ENCODE measurements around the gene SHISA8. TPM values are rescaled to one million over a fixed set of nuclear protein-coding genes. Genes with fewer than 3 reads are reported as not detected.
A peak's percentile ranks its signal among the peaks of the same experiment; 100 is the strongest.

SHISA8 gene
- total and polyA plus RNA-seq, 4 donors = not detected

DNA sequence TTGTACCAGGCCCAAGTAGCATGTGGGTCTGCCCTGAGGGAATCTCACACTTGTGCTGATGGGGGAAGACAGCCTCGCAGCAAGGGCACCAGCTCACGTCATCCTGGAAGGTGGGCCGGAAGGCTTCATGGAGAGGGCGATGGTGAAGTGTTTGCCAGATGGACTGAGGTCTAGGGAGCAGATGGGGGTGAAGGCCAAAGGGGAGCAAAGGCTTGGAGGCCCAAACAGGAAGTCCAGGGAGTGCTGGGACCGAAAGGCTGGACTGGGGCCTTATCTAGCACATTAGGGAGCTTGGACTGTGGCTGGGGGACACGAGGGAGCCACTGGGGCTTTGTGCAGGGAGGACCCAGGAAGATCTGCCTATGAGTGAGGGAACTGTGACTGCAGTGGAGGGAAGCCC is 12.9 kb upstream of the SHISA8 start:
- no peak overlapping the region for H3K27ac ChIP-seq (ENCODE audit: low read depth in 1 of 2, low read length in 2 of 2)
- H3K4me3 ChIP-seq (ENCODE audit: low read length in 2 of 2) = no peak overlapping the region
- intact Hi-C loops (cut with DNase I) = no loop called here
- WGBS, 2 donors = 82 to 89% methylated on average over 6 of the region's 6 CpGs
- H3K36me3 ChIP-seq (ENCODE audit: control insufficient read depth in 1 of 2, insufficient read depth in 2 of 2, low read length in 1 of 2) = no peaks in the 10 kb centered on the region
- H3K27me3 ChIP-seq (ENCODE audit: control insufficient read depth in 1 of 2, insufficient read depth in 2 of 2, low read length in 1 of 2) = no peaks in the 10 kb centered on the region
- ATAC-seq (ENCODE audit: low FRiP score) (no peak), DNase-seq (no peak)
- no peaks in the 10 kb centered on the region for H3K9me3 ChIP-seq (ENCODE audit: control insufficient read depth, low read length)
- H3K4me1 ChIP-seq (ENCODE audit: control insufficient read depth in 1 of 2, insufficient read depth in 2 of 2, low read length in 2 of 2) = no peaks in the 10 kb centered on the region

DNA sequence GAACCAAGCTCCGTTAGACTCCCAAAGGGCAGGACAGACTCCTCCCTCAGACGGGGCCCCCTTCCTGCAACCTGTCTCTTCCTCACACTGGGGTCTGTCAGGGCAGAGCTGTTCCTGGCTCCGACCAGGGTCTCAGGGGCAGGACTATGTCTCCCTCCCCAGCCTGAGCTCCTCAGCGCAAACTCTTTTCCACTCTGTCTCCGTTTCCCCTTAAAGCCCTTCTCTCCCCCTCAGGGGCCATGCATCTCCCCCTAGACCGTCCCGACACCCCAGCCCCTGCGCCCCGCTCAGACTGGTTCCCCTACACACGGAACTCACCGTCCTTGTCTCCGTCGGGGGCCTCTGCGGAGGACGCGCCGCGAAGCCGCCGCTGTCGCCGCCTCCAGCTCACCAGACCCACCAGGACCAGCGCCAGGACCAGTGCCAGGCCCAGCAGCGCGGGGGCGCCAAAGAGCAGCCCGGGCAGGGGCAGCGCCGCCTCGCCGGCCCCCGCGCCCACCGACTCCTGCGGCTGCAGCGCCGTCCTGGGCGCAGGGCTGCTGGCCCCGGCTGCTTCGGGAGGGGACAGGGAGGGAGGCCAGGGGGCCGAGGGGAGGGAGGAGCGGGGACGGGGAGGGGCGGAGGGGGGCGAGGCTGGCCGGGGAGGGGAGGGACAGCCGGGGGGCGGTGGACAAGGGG is 11.0 kb upstream of the SHISA8 start:
- Histone ChIP-seq H3K36me3 (ENCODE audit: control insufficient read depth in 1 of 2, insufficient read depth in 2 of 2, low read length in 1 of 2) (no peaks in the 10 kb centered on the region), H3K4me1 (ENCODE audit: control insufficient read depth in 1 of 2, insufficient read depth in 2 of 2, low read length in 2 of 2) (no peaks in the 10 kb centered on the region), H3K4me3 (ENCODE audit: low read length in 2 of 2) (no peak overlapping the region), H3K27ac (ENCODE audit: low read depth in 1 of 2, low read length in 2 of 2) (no peak overlapping the region), H3K9me3 (ENCODE audit: control insufficient read depth, low read length) (no peaks in the 10 kb centered on the region), H3K27me3 (ENCODE audit: control insufficient read depth in 1 of 2, insufficient read depth in 2 of 2, low read length in 1 of 2) (no peaks in the 10 kb centered on the region)
- peak; percentile 58 to 84 for DNase-seq
- no peak for ATAC-seq (ENCODE audit: low FRiP score)
- 8% methylated on average over 41 to 48 of the region's 48 CpGs for WGBS, 2 donors
- intact Hi-C loops (cut with DNase I) = no loop called here

DNA sequence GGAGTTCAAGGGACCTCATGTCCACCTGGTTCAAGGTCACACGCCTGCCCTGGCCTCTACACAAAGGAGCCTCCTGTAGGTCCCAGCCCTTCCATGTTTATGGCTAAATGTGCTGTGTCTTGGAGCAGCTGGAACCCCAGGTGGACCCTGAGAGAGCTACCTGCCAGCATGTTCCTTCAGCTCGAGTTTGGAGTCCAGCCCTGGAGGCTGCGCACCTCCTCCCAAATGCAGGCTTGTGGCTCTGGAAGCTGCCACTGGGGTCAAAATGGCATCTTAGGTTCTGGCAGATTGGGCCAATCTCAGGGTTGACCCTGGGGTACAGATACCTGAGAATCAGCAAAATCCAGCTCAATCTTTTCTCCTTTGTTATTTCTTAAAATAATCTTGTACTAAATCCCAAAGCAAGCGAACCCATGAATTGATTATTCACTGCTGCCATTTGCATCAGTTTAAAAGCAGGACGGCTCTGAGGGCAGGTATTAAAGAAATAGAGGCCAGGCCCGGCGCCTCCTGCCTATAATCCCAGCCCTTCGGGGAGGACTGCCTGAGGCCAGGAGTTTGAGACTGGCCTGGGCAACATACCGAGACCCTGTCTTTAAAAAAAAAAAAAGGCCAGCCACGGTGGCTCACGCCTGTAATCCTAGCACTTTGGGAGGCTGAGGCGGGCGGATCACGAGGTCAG is 8.9 kb upstream of the SHISA8 start:
- ATAC-seq (ENCODE audit: low FRiP score) (no peak), DNase-seq (no peak)
- Histone ChIP-seq H3K27me3 (ENCODE audit: control insufficient read depth in 1 of 2, insufficient read depth in 2 of 2, low read length in 1 of 2) (no peaks in the 10 kb centered on the region), H3K4me1 (ENCODE audit: control insufficient read depth in 1 of 2, insufficient read depth in 2 of 2, low read length in 2 of 2) (no peaks in the 10 kb centered on the region), H3K36me3 (ENCODE audit: control insufficient read depth in 1 of 2, insufficient read depth in 2 of 2, low read length in 1 of 2) (no peaks in the 10 kb centered on the region), H3K4me3 (ENCODE audit: low read length in 2 of 2) (no peak overlapping the region), H3K9me3 (ENCODE audit: control insufficient read depth, low read length) (no peaks in the 10 kb centered on the region), H3K27ac (ENCODE audit: low read depth in 1 of 2, low read length in 2 of 2) (no peak overlapping the region)
- 93 to 97% methylated on average over 14 of the region's 14 CpGs for WGBS, 2 donors
- intact Hi-C loops (cut with DNase I) = no loop called here

- no peaks in the 10 kb centered on the region for H3K4me1 ChIP-seq (ENCODE audit: control insufficient read depth in 1 of 2, insufficient read depth in 2 of 2, low read length in 2 of 2)
- no peak for ATAC-seq (ENCODE audit: low FRiP score)
- 96 to 97% methylated on average over 4 of the region's 4 CpGs for WGBS, 2 donors
- DNase-seq = no peak
- no peak overlapping the region for H3K27ac ChIP-seq (ENCODE audit: low read depth in 1 of 2, low read length in 2 of 2)
- intact Hi-C loops (cut with DNase I) = no loop called here
- H3K4me3 ChIP-seq (ENCODE audit: low read length in 2 of 2) = no peak overlapping the region
- H3K27me3 ChIP-seq (ENCODE audit: control insufficient read depth in 1 of 2, insufficient read depth in 2 of 2, low read length in 1 of 2) = no peaks in the 10 kb centered on the region
- no peaks in the 10 kb centered on the region for H3K36me3 ChIP-seq (ENCODE audit: control insufficient read depth in 1 of 2, insufficient read depth in 2 of 2, low read length in 1 of 2)
- H3K9me3 ChIP-seq (ENCODE audit: control insufficient read depth, low read length) = no peaks in the 10 kb centered on the region
These were observed 8.2 kb upstream of the SHISA8 start for GRCh38 chr22:41922940-41923594.

DNA sequence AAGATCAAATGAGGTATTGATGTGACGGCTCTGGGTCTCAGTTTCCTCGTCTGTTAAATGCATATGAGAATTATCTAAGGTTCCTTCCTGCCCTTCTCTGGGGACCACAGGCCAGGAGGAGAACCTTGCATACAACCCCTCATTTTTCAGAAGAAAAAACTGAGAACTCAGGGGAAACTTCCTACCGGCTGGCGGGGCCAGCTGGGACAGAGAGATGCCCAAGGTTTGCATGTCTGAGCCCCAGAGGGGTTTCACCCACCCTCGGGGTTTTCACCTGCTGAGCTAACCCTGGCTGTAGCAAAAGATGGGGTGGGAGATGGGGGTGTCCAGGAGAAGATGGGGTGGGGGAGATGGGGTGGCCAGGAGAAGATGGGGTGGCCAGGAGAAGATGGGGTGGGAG is 7.5 kb upstream of the SHISA8 start:
- H3K9me3 ChIP-seq (ENCODE audit: control insufficient read depth, low read length) = no peaks in the 10 kb centered on the region
- H3K27me3 ChIP-seq (ENCODE audit: control insufficient read depth in 1 of 2, insufficient read depth in 2 of 2, low read length in 1 of 2) = no peaks in the 10 kb centered on the region
- ATAC-seq (ENCODE audit: low FRiP score) (no peak), DNase-seq (no peak)
- WGBS, 2 donors = 92 to 94% methylated on average over 5 of the region's 5 CpGs
- no peak overlapping the region for H3K4me3 ChIP-seq (ENCODE audit: low read length in 2 of 2)
- H3K27ac ChIP-seq (ENCODE audit: low read depth in 1 of 2, low read length in 2 of 2) = no peak overlapping the region
- intact Hi-C loops (cut with DNase I) = no loop called here
- H3K4me1 ChIP-seq (ENCODE audit: control insufficient read depth in 1 of 2, insufficient read depth in 2 of 2, low read length in 2 of 2) = no peaks in the 10 kb centered on the region
- no peaks in the 10 kb centered on the region for H3K36me3 ChIP-seq (ENCODE audit: control insufficient read depth in 1 of 2, insufficient read depth in 2 of 2, low read length in 1 of 2)

- H3K4me3 ChIP-seq (ENCODE audit: low read length in 2 of 2) = no peak overlapping the region
- H3K4me1 ChIP-seq (ENCODE audit: control insufficient read depth in 1 of 2, insufficient read depth in 2 of 2, low read length in 2 of 2) = no peaks in the 10 kb centered on the region
- ATAC-seq (ENCODE audit: low FRiP score) (no peak), DNase-seq (no peak)
- no peaks in the 10 kb centered on the region for H3K36me3 ChIP-seq (ENCODE audit: control insufficient read depth in 1 of 2, insufficient read depth in 2 of 2, low read length in 1 of 2)
- 48 to 61% methylated on average over 21 of the region's 21 CpGs for WGBS, 2 donors
- H3K27me3 ChIP-seq (ENCODE audit: control insufficient read depth in 1 of 2, insufficient read depth in 2 of 2, low read length in 1 of 2) = peaks cover 0 to 1% of the 10 kb centered on the region in 2 donors
- no peaks in the 10 kb centered on the region for H3K9me3 ChIP-seq (ENCODE audit: control insufficient read depth, low read length)
- intact Hi-C loops (cut with DNase I) = no loop called here
- H3K27ac ChIP-seq (ENCODE audit: low read depth in 1 of 2, low read length in 2 of 2) = no peak overlapping the region
These were observed 5.5 kb upstream of the SHISA8 start for GRCh38 chr22:41920271-41920976.

DNA sequence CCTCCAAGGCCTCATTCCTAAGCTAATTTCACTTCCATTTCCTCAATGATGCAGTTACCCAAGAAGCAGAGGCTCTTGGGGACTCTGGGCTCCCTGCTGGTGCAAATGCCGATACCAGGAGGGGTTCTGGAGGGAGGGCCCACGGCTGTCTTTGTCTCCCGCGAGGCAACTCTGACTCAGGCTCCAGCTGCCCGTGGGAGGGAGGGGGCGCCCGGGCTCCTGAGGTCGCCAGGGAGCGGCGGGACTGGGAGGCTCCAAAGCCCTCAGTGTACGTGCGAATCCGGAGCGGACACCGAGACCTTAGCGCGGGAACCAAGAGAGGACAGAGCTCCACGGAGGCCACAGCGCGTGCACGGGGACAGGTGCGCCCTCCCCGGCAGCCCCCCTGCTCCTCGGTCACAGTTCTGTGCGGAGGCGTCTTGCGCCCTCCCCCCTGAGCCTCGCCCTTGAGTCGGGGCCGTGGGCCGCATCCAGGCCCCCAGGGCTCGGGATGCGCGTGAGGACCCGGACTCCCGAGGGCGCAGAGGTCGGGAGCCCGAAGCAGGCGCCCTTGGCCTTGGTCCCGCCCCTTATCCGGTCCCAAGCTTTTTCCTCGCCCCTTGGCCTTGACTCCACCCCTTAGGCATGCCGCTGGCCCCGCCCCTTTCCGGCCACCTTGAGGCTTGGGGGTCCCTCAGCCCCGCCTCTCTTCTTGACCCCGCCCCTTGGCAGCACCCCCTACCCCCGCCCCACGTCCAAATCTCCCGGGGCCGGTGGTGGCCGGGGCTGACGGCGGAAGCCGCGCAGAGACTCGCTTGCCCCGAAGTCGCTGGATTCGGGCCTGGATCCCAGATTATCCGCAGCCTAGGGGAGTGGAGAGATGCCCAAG is 4.7 kb upstream of the SHISA8 start:
- no peaks in the 10 kb centered on the region for H3K36me3 ChIP-seq (ENCODE audit: control insufficient read depth in 1 of 2, insufficient read depth in 2 of 2, low read length in 1 of 2)
- no peaks in the 10 kb centered on the region for H3K4me1 ChIP-seq (ENCODE audit: control insufficient read depth in 1 of 2, insufficient read depth in 2 of 2, low read length in 2 of 2)
- DNase-seq (peak; percentile 72 to 87), ATAC-seq (ENCODE audit: low FRiP score) (peak; percentile 57)
- no peaks in the 10 kb centered on the region for H3K9me3 ChIP-seq (ENCODE audit: control insufficient read depth, low read length)
- WGBS, 2 donors = 1 to 2% methylated on average over 47 to 62 of the region's 62 CpGs
- H3K27ac ChIP-seq (ENCODE audit: low read depth in 1 of 2, low read length in 2 of 2) = no peak overlapping the region
- H3K4me3 ChIP-seq (ENCODE audit: low read length in 2 of 2) = peak overlapping the region in 1 of 2 donors; percentile 50
- intact Hi-C loops (cut with DNase I) = no loop called here
- peaks cover 0 to 1% of the 10 kb centered on the region in 2 donors for H3K27me3 ChIP-seq (ENCODE audit: control insufficient read depth in 1 of 2, insufficient read depth in 2 of 2, low read length in 1 of 2)

Measured in aorta (tissue), 5 donors.